ENCODE data around the gene EMB. TPM values are rescaled to one million over a fixed set of nuclear protein-coding genes. Genes with fewer than 3 reads are reported as not detected.
"Not testable (repeated sequence)": the region's sequence is repeated elsewhere in the genome, so short reads cannot be mapped to it uniquely, and the experiment has no call there.

EMB gene
- total and polyA plus RNA-seq, 9 of the 15 experiments (the other 6 are each of a cell fraction or from before 2014, with no cell fraction given), result 0.31 TPM; not detected in 8

DNA sequence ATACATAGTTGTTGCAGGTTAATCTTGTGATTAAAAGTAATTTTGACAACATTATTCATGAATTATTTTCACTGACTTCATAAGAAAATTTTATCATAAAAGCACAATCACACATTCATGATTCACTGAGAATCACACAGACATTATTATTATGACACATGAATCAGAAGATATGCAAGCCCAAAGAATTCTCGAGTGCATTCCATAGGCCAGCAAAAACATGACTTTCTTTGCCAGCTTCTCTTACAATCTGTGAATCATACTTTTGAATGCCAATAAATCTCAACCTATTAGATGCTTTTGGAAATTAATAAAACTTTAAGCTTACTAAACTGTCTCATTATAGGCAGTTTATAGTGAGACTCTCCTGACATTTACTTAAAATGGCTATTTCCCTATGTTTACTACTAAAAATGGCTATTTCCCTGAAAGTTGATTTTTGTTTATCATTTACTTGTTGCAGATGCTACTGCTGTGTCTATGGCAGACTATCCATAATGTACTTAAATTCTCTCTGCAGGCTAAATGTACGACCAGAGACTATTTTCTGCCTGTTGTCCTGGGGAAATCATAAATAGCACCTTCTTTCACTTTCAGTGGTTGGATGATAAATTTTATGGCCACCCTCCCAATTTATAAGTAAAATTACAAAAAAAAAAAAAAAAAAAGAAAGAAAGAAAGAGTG, 47.0 kb downstream of the EMB start:
- H3K4me3 ChIP-seq; intact Hi-C loops (cut with micrococcal nuclease); H3K27ac ChIP-seq (ENCODE audit: extremely low read depth, low read depth, low read length); H3K9me3 ChIP-seq (replicated peaks; ENCODE audit: control insufficient read depth, insufficient read depth, low read depth, low read length); DNase-seq (ENCODE audit: extremely low read depth in 1 of 4, low spot score in 3 of 4); H3K9ac ChIP-seq (ENCODE audit: insufficient read depth in 1 of 2, low read depth in 2 of 2, low read length in 2 of 2); BruUV-seq (replicated peaks); H3K36me3 ChIP-seq (ENCODE audit: control insufficient read depth, insufficient read depth, low read length); CTCF ChIA-PET (ENCODE audit: low intra/inter-chr PET ratio); POLR2A ChIA-PET; H3K9me1 ChIP-seq (ENCODE audit: control insufficient read depth, insufficient read depth, low read length); in situ Hi-C loops (cut with MboI); H2AFZ ChIP-seq (ENCODE audit: low read depth, low read length); H3K27me3 ChIP-seq (ENCODE audit: control insufficient read depth in 2 of 2, insufficient read depth in 2 of 2, low read length in 2 of 2); FAIRE-seq; H3K4me1 ChIP-seq (replicated peaks in 1 of 2; ENCODE audit: control insufficient read depth in 2 of 2, insufficient read depth in 2 of 2, low read length in 2 of 2); H3K79me2 ChIP-seq (ENCODE audit: control insufficient read depth, insufficient read depth, low read length); ATAC-seq; H4K20me1 ChIP-seq (replicated peaks; ENCODE audit: control insufficient read depth, insufficient read depth, low read length); H3K4me2 ChIP-seq (ENCODE audit: insufficient read depth, low read length): not testable (repeated sequence)
- WGBS (ENCODE audit: insufficient coverage, low coverage, missing lambda C conversion rate), result 0% methylated on average over 2 of the region's 2 CpGs

DNA sequence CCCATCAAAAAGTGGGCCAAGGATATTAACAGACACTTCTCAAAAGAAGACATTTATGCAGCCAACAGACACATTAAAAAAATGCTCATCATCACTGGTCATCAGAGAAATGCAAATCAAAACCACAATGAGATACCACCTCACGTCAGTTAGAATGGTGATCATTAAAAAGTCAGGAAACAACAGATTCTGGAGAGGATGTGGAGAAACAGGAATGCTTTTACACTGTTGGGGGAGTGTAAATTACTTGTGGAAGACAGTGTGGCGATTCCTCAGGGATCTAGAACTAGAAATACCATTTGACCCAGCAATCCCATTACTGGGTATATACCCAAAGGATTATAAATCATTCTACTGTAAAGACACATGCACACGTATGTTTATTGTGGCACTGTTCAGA, 48.8 kb downstream of the EMB start:
- CTCF ChIA-PET (ENCODE audit: low intra/inter-chr PET ratio); ATAC-seq: not testable (repeated sequence)

More for the DNA sequence above, 48.8 kb downstream of the EMB start:
- H3K4me2 ChIP-seq (ENCODE audit: insufficient read depth, low read length); in situ Hi-C loops (cut with MboI); FAIRE-seq; intact Hi-C loops (cut with micrococcal nuclease); DNase-seq (ENCODE audit: extremely low read depth in 1 of 4, low spot score in 3 of 4); H3K27me3 ChIP-seq (ENCODE audit: control insufficient read depth in 2 of 2, insufficient read depth in 2 of 2, low read length in 2 of 2); H4K20me1 ChIP-seq (replicated peaks; ENCODE audit: control insufficient read depth, insufficient read depth, low read length); H3K4me3 ChIP-seq; H3K27ac ChIP-seq (ENCODE audit: extremely low read depth, low read depth, low read length); H3K9ac ChIP-seq (ENCODE audit: insufficient read depth in 1 of 2, low read depth in 2 of 2, low read length in 2 of 2); POLR2A ChIA-PET; H3K4me1 ChIP-seq (replicated peaks in 1 of 2; ENCODE audit: control insufficient read depth in 2 of 2, insufficient read depth in 2 of 2, low read length in 2 of 2); H2AFZ ChIP-seq (ENCODE audit: low read depth, low read length); H3K79me2 ChIP-seq (ENCODE audit: control insufficient read depth, insufficient read depth, low read length); H3K9me3 ChIP-seq (replicated peaks; ENCODE audit: control insufficient read depth, insufficient read depth, low read depth, low read length); H3K36me3 ChIP-seq (ENCODE audit: control insufficient read depth, insufficient read depth, low read length); H3K9me1 ChIP-seq (ENCODE audit: control insufficient read depth, insufficient read depth, low read length); BruUV-seq (replicated peaks): not testable (repeated sequence)
- 0% methylated on average over 3 of the region's 3 CpGs for WGBS (ENCODE audit: insufficient coverage, low coverage, missing lambda C conversion rate)

All from K562 (cell line).